GM18870 (cell line): ENCODE results near the gene CC2D2B.

Experiments
- ATAC-seq: cut with Tn5 transposase; IDR thresholded peaks from one replicate; pipeline ENCODE4 v1.9.1; 2021; ENCODE audit warnings: moderate library complexity; ENCODE audit not compliant: unreplicated experiment

Gene CC2D2B

DNA sequence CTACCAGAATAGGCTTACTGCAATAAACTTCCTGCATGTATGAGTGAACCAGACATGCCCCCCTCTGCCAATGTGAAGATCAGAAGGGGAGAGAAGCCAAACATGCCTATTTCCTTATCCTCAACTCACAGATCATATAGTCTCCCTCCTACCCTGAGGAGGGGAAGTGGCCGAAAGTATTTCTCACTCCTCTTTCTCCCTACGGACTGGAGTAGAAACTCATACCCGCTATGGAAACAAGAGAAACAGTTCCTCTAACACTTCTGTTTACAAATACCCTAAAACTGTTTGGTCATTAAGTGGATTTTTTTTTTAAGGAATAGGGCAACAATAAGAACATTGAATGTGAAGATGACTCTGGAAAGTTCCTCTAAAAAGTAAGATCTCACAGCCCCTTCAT lies 167.0 kb downstream of the CC2D2B start:
- ATAC-seq = no peak

DNA sequence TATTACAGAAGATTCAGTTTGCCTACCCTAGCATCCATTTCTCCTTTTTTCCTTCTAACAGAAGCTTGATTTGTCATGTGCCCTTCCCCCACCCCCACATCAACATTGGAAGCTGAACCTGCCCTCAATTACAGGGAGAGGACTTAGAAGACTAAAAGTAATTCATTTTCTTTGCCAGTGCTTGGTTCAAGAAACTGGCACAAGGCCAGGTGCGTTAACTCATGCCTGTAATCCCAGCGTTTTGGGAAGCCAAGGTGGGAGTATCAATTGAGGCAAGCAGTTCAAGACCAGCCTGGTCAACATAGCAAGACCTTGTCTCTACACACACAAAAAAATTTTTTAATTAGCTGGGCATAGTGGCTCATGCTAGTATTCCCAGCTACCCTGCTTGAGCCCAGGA lies 168.2 kb downstream of the CC2D2B start:
- no peak for ATAC-seq

DNA sequence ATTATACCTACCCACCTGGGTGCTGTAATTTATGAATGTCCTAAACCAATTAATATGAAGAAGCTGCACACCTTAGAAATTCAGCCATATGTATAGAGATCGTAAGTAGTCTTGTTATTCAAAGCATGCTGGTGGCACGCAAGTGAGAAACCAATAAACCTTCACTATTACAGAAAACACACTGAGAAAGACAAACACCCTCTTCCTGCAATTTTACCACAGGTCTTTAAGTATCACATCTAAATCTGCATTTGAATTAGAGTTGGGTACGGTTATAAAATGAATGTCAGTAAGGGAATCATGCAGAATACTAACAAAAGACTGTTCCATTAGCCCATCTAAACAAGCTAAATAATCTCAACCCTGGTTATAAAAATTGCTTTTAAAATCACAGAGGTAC lies 169.4 kb downstream of the CC2D2B start:
- ATAC-seq = no peak

DNA sequence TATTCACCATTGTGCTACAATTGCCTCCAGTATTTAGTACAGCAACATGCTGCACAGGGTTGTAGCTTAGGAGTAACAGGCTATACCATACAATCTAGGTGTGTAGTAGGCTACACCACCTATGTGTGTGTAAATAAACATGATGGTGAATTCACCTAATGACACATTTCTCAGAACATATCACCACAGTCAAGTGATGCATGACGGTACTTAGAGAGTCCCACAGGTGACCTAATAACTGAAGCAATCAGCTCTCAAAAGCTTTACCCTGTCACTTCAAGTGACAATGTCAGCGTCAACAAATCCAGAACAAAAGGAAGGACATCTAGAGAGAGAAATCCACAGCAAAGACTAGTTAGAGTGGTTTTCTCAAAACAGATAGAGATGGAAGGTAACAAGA lies 174.4 kb downstream of the CC2D2B start:
- no peak for ATAC-seq
